ENCODE data around the gene PATL1. TPM values are rescaled to one million over a fixed set of nuclear protein-coding genes. Genes with fewer than 3 reads are reported as not detected.

PATL1 gene
- polyA plus RNA-seq, 1 donor (not counting 4 experiments of a cell fraction or from before 2014, with no cell fraction given): 31.1 TPM

- dilution Hi-C loops (cut with MboI; ENCODE audit: extremely low pct_ligation_motif_present, low sequenced_read_pairs): no loop called here
These were observed 68.6 kb downstream of the PATL1 start for GRCh38 chr11:59600234-59600633.

GRCh38 chr11:59598961-59599360 is 69.9 kb downstream of the PATL1 start:
- no peaks in the 10 kb centered on the region for H3K27me3 ChIP-seq (ENCODE audit: control insufficient read depth, extremely low read depth, insufficient read depth, low read length)
- no peak overlapping the region for H3K27ac ChIP-seq (ENCODE audit: control insufficient read depth, insufficient read depth, low read length)
- no peaks in the 10 kb centered on the region for H3K4me1 ChIP-seq (ENCODE audit: control insufficient read depth, extremely low read depth, insufficient read depth, low read length)
- H3K4me3 ChIP-seq (ENCODE audit: control insufficient read depth in 2 of 3, extremely low read depth in 1 of 3, insufficient read depth in 2 of 3, low read depth in 1 of 3, low read length in 3 of 3): no peak overlapping the region
- H3K79me2 ChIP-seq (ENCODE audit: control insufficient read depth, insufficient read depth, low read length): peaks cover 20% of the 10 kb centered on the region
- H2AFZ ChIP-seq (ENCODE audit: control insufficient read depth, low read length): no peak overlapping the region
- no peak overlapping the region for H3K9ac ChIP-seq (ENCODE audit: control insufficient read depth, extremely low read depth, insufficient read depth, low read length)
- H3K36me3 ChIP-seq (ENCODE audit: control insufficient read depth in 2 of 2, extremely low read depth in 1 of 2, insufficient read depth in 2 of 2, low read length in 2 of 2): peaks cover 38 to 47% of the 10 kb centered on the region in 2 experiments
- H4K20me1 ChIP-seq (ENCODE audit: control insufficient read depth, extremely low read depth, insufficient read depth, low read length): peaks cover 11% of the 10 kb centered on the region
- DNase-seq (ENCODE audit: low read depth, low spot score) (no peak), FAIRE-seq (no peak)
- H3K4me2 ChIP-seq (ENCODE audit: control insufficient read depth, extremely low read depth, insufficient read depth, low read depth, low read length): no peak overlapping the region
- no peaks in the 10 kb centered on the region for H3K9me3 ChIP-seq (ENCODE audit: control insufficient read depth, low read depth, low read length)
- no peak for TF ChIP-seq EZH2 (IDR thresholded peaks at IDR 0.05; ENCODE audit: low read length)
- no peak for TF ChIP-seq CTCF (optimal IDR thresholded peaks at IDR 0.05 in 1 of 3, IDR thresholded peaks at IDR 0.05 in 1 of 3, conservative IDR thresholded peaks at IDR 0.05 in 1 of 3; ENCODE audit: extremely low read depth in 1 of 3, insufficient read depth in 2 of 3, low read length in 3 of 3)
- no peaks in the 10 kb centered on the region for H3K9me1 ChIP-seq (ENCODE audit: control insufficient read depth, extremely low read depth, insufficient read depth, low read length)
- dilution Hi-C loops (cut with MboI; ENCODE audit: extremely low pct_ligation_motif_present, low sequenced_read_pairs): no loop called here

More at GRCh38 chr11:59600234-59600633, 68.6 kb downstream of the PATL1 start:
- Histone ChIP-seq H3K27ac (ENCODE audit: control insufficient read depth, insufficient read depth, low read length) (no peak overlapping the region), H3K4me1 (ENCODE audit: control insufficient read depth, extremely low read depth, insufficient read depth, low read length) (no peaks in the 10 kb centered on the region), H2AFZ (ENCODE audit: control insufficient read depth, low read length) (no peak overlapping the region), H3K4me3 (ENCODE audit: control insufficient read depth in 2 of 3, extremely low read depth in 1 of 3, insufficient read depth in 2 of 3, low read depth in 1 of 3, low read length in 3 of 3) (no peak overlapping the region), H3K79me2 (ENCODE audit: control insufficient read depth, insufficient read depth, low read length) (peaks cover 28% of the 10 kb centered on the region), H3K9ac (ENCODE audit: control insufficient read depth, extremely low read depth, insufficient read depth, low read length) (no peak overlapping the region), H3K27me3 (ENCODE audit: control insufficient read depth, extremely low read depth, insufficient read depth, low read length) (no peaks in the 10 kb centered on the region), H3K9me1 (ENCODE audit: control insufficient read depth, extremely low read depth, insufficient read depth, low read length) (no peaks in the 10 kb centered on the region), H3K4me2 (ENCODE audit: control insufficient read depth, extremely low read depth, insufficient read depth, low read depth, low read length) (no peak overlapping the region), H4K20me1 (ENCODE audit: control insufficient read depth, extremely low read depth, insufficient read depth, low read length) (peaks cover 11% of the 10 kb centered on the region), H3K36me3 (ENCODE audit: control insufficient read depth in 2 of 2, extremely low read depth in 1 of 2, insufficient read depth in 2 of 2, low read length in 2 of 2) (peaks cover 36 to 44% of the 10 kb centered on the region in 2 experiments), H3K9me3 (ENCODE audit: control insufficient read depth, low read depth, low read length) (no peaks in the 10 kb centered on the region)
- TF ChIP-seq EZH2 (IDR thresholded peaks at IDR 0.05; ENCODE audit: low read length) (no peak), CTCF (optimal IDR thresholded peaks at IDR 0.05 in 1 of 3, IDR thresholded peaks at IDR 0.05 in 1 of 3, conservative IDR thresholded peaks at IDR 0.05 in 1 of 3; ENCODE audit: extremely low read depth in 1 of 3, insufficient read depth in 2 of 3, low read length in 3 of 3) (no peak)
- FAIRE-seq (no peak), DNase-seq (ENCODE audit: low read depth, low spot score) (no peak)

Small RNAs within 50 kb of the gene (small RNA-seq; reads per million reads assigned to genes)
- 0 reads per million in 3 experiments for gene MIR3162 (ENCODE audit: insufficient read length in 3 of 3, low read depth in 3 of 3, low replicate concordance in 1 of 3)

Other genes with a start within 250 kb of the PATL1 start
- not detected in 3 replicates for gene OR5A2, start 242.6 kb downstream of the PATL1 start, polyA plus RNA-seq
- not detected in 3 replicates for gene OR5A1, start 232.6 kb downstream of the PATL1 start, polyA plus RNA-seq
- not detected in 3 replicates for gene OR4D6, start 212.1 kb downstream of the PATL1 start, polyA plus RNA-seq
- gene OR4D10, start 195.7 kb downstream of the PATL1 start, polyA plus RNA-seq: not detected in 3 replicates
- gene OR4D11, start 165.5 kb downstream of the PATL1 start, polyA plus RNA-seq: not detected in 3 replicates
- gene OR4D9, start 157.5 kb downstream of the PATL1 start, polyA plus RNA-seq: not detected in 3 replicates
- gene OSBP, start 53.3 kb downstream of the PATL1 start, polyA plus RNA-seq: 22.8 to 34.6 TPM (median 31.9 TPM) in 3 replicates
- gene OR10V1, start 44.8 kb upstream of the PATL1 start, polyA plus RNA-seq: not detected in 3 replicates
- gene STX3, start 86.3 kb upstream of the PATL1 start, polyA plus RNA-seq: 41.1 to 48.0 TPM (median 42.5 TPM) in 3 replicates
- gene MRPL16, start 141.7 kb upstream of the PATL1 start, polyA plus RNA-seq: 32.4 to 85.5 TPM (median 72.1 TPM) in 3 replicates
- not detected in 3 replicates for gene CBLIF, start 176.5 kb upstream of the PATL1 start, polyA plus RNA-seq
- 3.7 to 6.9 TPM (median 3.9 TPM) in 3 replicates for gene TCN1, start 197.4 kb upstream of the PATL1 start, polyA plus RNA-seq
- 0.09 to 0.14 TPM in 2 of 3 replicates, not detected in the other for gene OOSP3, start 209.7 kb upstream of the PATL1 start, polyA plus RNA-seq